ENCODE data around the gene OGDH.

- TF ChIP-seq REST (IDR thresholded peaks at IDR 0.05; ENCODE audit: low read depth) (no peak), YY1 (IDR thresholded peaks at IDR 0.05; ENCODE audit: low read depth) (no peak), TCF12 (IDR thresholded peaks at IDR 0.05; ENCODE audit: low read depth) (no peak), CEBPB (IDR thresholded peaks at IDR 0.05) (no peak), EP300 (IDR thresholded peaks at IDR 0.05; ENCODE audit: borderline replicate concordance) (no peak), TEAD4 (IDR thresholded peaks at IDR 0.05) (no peak), RAD21 (IDR thresholded peaks at IDR 0.05; ENCODE audit: low read depth) (no peak), CREB1 (IDR thresholded peaks at IDR 0.05; ENCODE audit: low read depth) (no peak), EGR1 (IDR thresholded peaks at IDR 0.05) (no peak), TAF1 (IDR thresholded peaks at IDR 0.05; ENCODE audit: low read depth) (no peak), MAX (IDR thresholded peaks at IDR 0.05) (no peak), USF1 (IDR thresholded peaks at IDR 0.05) (no peak), NFIC (IDR thresholded peaks at IDR 0.05) (no peak)
These were observed 39.3 kb downstream of the OGDH start for GRCh38 chr7:44645696-44646095.
